Adipose tissue (tissue), 3 donors: ENCODE results near the gene POM121. TPM values are rescaled to one million over a fixed set of nuclear protein-coding genes. Genes with fewer than 3 reads are reported as not detected.
"Not testable (repeated sequence)": the region's sequence is repeated elsewhere in the genome, so short reads cannot be mapped to it uniquely, and the experiment has no call there.

ENCODE experiments used
- H3K27ac ChIP-seq: one replicate; pipeline ENCODE4 v1.5.1; 2013; ENCODE audit warnings: low read depth, low read length
- WGBS, 3 donors: extraction: QIAGEN DNeasy Blood & Tissue Kit; methylation state at CpG; one replicate each; pipeline ENCODE4 v1.1.7; 2013; 5-methylcytosine and 5-hydroxymethylcytosine counted together
- polyA plus RNA-seq, 3 donors: library from polyadenylated mRNA; stranded (reverse); fragments of 200-250 nt; gene quantifications; one replicate each; pipeline ENCODE4 v1.2.3, GENCODE V29; 2013
- donor health status: healthy with polysubstance abuse.
- donor health status: Bipolar disorder and iron deficiency.
- donor health status: healthy.

POM121 gene
- polyA plus RNA-seq, 3 donors: 9.6 to 31.3 (median 17.2) TPM

GRCh38 chr7:72976434-72976833 lies 51.5 kb downstream of the POM121 start:
- WGBS, 3 donors: 97% methylated on average over 3 of the region's 12 CpGs; no CpG with 5 or more reads in 2 of the 3 donors

GRCh38 chr7:72980382-72980781 lies 55.5 kb downstream of the POM121 start:
- 81 to 100% (median 84%) methylated on average over 2 of the region's 6 CpGs for WGBS, 3 donors
- H3K27ac ChIP-seq: not testable (repeated sequence)

More at GRCh38 chr7:72976434-72976833, 51.5 kb downstream of the POM121 start:
- H3K27ac ChIP-seq: not testable (repeated sequence)

- WGBS, 3 donors: 90 to 100% methylated on average over 1 to 3 of the region's 11 CpGs; no CpG with 5 or more reads in 1 of the 3 donors
- not testable (repeated sequence) for H3K27ac ChIP-seq
Measured at GRCh38 chr7:72982084-72982483, 57.2 kb downstream of the POM121 start.

GRCh38 chr7:72990146-72990913 lies 65.4 kb downstream of the POM121 start:
- 13 to 56% (median 44%) methylated on average over 4 to 9 of the region's 14 CpGs for WGBS, 3 donors
- not testable (repeated sequence) for H3K27ac ChIP-seq

GRCh38 chr7:72995484-72995883 lies 70.6 kb downstream of the POM121 start:
- WGBS, 3 donors: 97 to 99% (median 99%) methylated on average over 8 of the region's 8 CpGs
- not testable (repeated sequence) for H3K27ac ChIP-seq

- 67 to 81% (median 77%) methylated on average over 4 of the region's 8 CpGs for WGBS, 3 donors
- not testable (repeated sequence) for H3K27ac ChIP-seq
Measured at GRCh38 chr7:72997447-72997846, 72.6 kb downstream of the POM121 start.

GRCh38 chr7:72997887-72998468 lies 73.1 kb downstream of the POM121 start:
- not testable (repeated sequence) for H3K27ac ChIP-seq
- no CpG with 5 or more reads among the region's 11 CpGs for WGBS, 3 donors

Other genes starting within 250 kb of the POM121 start
- 1 to 10 TPM in 1 of 3 donors, under 1 TPM in 2; 0.56 to 2.5 (median 0.79) TPM for gene TYW1B, start 96.9 kb upstream of the POM121 start, polyA plus RNA-seq
- gene TRIM74, start 44.4 kb downstream of the POM121 start, polyA plus RNA-seq: 1 to 10 TPM in 1 of 3 donors, under 1 TPM in 1, not detected in 1; 0.30 to 1.0 TPM
- not detected for gene SPDYE8, start 104.7 kb downstream of the POM121 start, polyA plus RNA-seq
- not detected for gene SPDYE11, start 132.8 kb downstream of the POM121 start, polyA plus RNA-seq
- not detected for gene SPDYE9, start 160.9 kb downstream of the POM121 start, polyA plus RNA-seq